ENCODE data around the gene ZBTB16. TPM values are rescaled to one million over a fixed set of nuclear protein-coding genes. Genes with fewer than 3 reads are reported as not detected.

The ZBTB16 gene
- total RNA-seq, 3 donors from 2014 or later (not counting 1 experiment from before 2014, with no cell fraction given) = 104 to 224 (median 156) TPM

DNA sequence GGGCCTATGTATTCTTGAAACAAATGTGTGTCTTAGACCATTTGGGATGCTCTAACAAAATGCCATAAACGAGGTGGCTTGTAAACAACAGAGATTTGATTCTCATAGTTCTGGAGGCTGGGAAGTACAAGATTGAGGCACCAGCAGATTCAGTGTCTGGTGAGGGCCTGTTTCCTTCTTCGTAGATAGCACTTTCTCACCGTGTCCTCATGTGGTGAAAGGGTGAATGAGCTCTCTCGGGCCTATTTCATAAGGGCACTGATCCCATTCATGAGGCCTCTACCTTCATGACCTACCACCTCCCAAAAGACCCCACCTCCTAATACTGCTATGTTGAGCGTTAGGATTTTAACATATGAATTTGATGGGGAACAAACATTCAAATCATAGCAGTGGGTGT lies 230.3 kb downstream of the ZBTB16 start:
- intact Hi-C loops (cut with micrococcal nuclease) = no loop called here
- Histone ChIP-seq H3K27ac (ENCODE audit: low read length) (no peak overlapping the region), H3K27me3 (ENCODE audit: control insufficient read depth, insufficient read depth, low read length) (peaks cover 2% of the 10 kb centered on the region), H3K4me3 (ENCODE audit: low read length) (no peak overlapping the region), H3K36me3 (ENCODE audit: control insufficient read depth, insufficient read depth, low read length) (no peaks in the 10 kb centered on the region), H3K9me3 (ENCODE audit: control insufficient read depth, insufficient read depth, low read length) (no peaks in the 10 kb centered on the region), H3K4me1 (ENCODE audit: control insufficient read depth, insufficient read depth, low read length) (no peaks in the 10 kb centered on the region)
- H3K4me1 Mint-ChIP-seq = no peaks in the 10 kb centered on the region
- TF ChIP-seq, protein P1, sequence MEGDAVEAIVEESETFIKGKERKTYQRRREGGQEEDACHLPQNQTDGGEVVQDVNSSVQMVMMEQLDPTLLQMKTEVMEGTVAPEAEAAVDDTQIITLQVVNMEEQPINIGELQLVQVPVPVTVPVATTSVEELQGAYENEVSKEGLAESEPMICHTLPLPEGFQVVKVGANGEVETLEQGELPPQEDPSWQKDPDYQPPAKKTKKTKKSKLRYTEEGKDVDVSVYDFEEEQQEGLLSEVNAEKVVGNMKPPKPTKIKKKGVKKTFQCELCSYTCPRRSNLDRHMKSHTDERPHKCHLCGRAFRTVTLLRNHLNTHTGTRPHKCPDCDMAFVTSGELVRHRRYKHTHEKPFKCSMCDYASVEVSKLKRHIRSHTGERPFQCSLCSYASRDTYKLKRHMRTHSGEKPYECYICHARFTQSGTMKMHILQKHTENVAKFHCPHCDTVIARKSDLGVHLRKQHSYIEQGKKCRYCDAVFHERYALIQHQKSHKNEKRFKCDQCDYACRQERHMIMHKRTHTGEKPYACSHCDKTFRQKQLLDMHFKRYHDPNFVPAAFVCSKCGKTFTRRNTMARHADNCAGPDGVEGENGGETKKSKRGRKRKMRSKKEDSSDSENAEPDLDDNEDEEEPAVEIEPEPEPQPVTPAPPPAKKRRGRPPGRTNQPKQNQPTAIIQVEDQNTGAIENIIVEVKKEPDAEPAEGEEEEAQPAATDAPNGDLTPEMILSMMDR (IDR thresholded peaks at IDR 0.05) = no peak
- DNase-seq (no peak), ATAC-seq (no peak)
- 68% methylated on average over 1 of the region's 5 CpGs for WGBS (ENCODE audit: insufficient coverage)
- no peaks in the 10 kb centered on the region for H3K9me3 Mint-ChIP-seq
- no peaks in the 10 kb centered on the region for H3K36me3 Mint-ChIP-seq
- peaks cover 3 to 14% of the 10 kb centered on the region in 2 donors for H3K27me3 Mint-ChIP-seq (ENCODE audit: low read depth in 2 of 2)
- H3K4me3 Mint-ChIP-seq = no peak overlapping the region
- H3K27ac Mint-ChIP-seq = no peak overlapping the region

- Mint-ChIP-seq H3K27me3 (ENCODE audit: low read depth in 2 of 2) (peaks cover 3 to 14% of the 10 kb centered on the region in 2 donors), H3K9me3 (no peaks in the 10 kb centered on the region), H3K27ac (no peak overlapping the region), H3K36me3 (no peaks in the 10 kb centered on the region), H3K4me1 (no peaks in the 10 kb centered on the region), H3K4me3 (no peak overlapping the region)
- Histone ChIP-seq H3K4me1 (ENCODE audit: control insufficient read depth, insufficient read depth, low read length) (no peaks in the 10 kb centered on the region), H3K4me3 (ENCODE audit: low read length) (no peak overlapping the region), H3K9me3 (ENCODE audit: control insufficient read depth, insufficient read depth, low read length) (no peaks in the 10 kb centered on the region), H3K27me3 (ENCODE audit: control insufficient read depth, insufficient read depth, low read length) (peaks cover 2% of the 10 kb centered on the region), H3K36me3 (ENCODE audit: control insufficient read depth, insufficient read depth, low read length) (no peaks in the 10 kb centered on the region), H3K27ac (ENCODE audit: low read length) (no peak overlapping the region)
- ATAC-seq (no peak), DNase-seq (no peak)
- intact Hi-C loops (cut with micrococcal nuclease) = no loop called here
- TF ChIP-seq, protein P1 (IDR thresholded peaks at IDR 0.05) = no peak
- WGBS (ENCODE audit: insufficient coverage) = 100% methylated on average over 1 of the region's 2 CpGs
These were observed 231.2 kb downstream of the ZBTB16 start for GRCh38 chr11:114290503-114291235.

GRCh38 chr11:114291381-114291780 lies 231.9 kb downstream of the ZBTB16 start:
- H3K4me3 ChIP-seq (ENCODE audit: low read length) = no peak overlapping the region
- TF ChIP-seq, protein P1 (IDR thresholded peaks at IDR 0.05) = no peak
- H3K4me1 Mint-ChIP-seq = no peaks in the 10 kb centered on the region
- H3K27me3 Mint-ChIP-seq (ENCODE audit: low read depth in 2 of 2) = peaks cover 3 to 14% of the 10 kb centered on the region in 2 donors
- H3K4me3 Mint-ChIP-seq = no peak overlapping the region
- H3K27ac Mint-ChIP-seq = no peak overlapping the region
- no peaks in the 10 kb centered on the region for H3K36me3 Mint-ChIP-seq
- no peaks in the 10 kb centered on the region for H3K9me3 Mint-ChIP-seq
- no peaks in the 10 kb centered on the region for H3K9me3 ChIP-seq (ENCODE audit: control insufficient read depth, insufficient read depth, low read length)
- peaks cover 2% of the 10 kb centered on the region for H3K27me3 ChIP-seq (ENCODE audit: control insufficient read depth, insufficient read depth, low read length)
- H3K36me3 ChIP-seq (ENCODE audit: control insufficient read depth, insufficient read depth, low read length) = no peaks in the 10 kb centered on the region
- H3K27ac ChIP-seq (ENCODE audit: low read length) = no peak overlapping the region
- no peak for ATAC-seq
- 91% methylated on average over 5 of the region's 5 CpGs for WGBS (ENCODE audit: insufficient coverage)
- intact Hi-C loops (cut with micrococcal nuclease) = no loop called here
- H3K4me1 ChIP-seq (ENCODE audit: control insufficient read depth, insufficient read depth, low read length) = no peaks in the 10 kb centered on the region
- DNase-seq = no peak

All from natural killer cell (primary cell).